Measurements from ENCODE around the gene TOR1AIP1. TPM values are rescaled to one million over a fixed set of nuclear protein-coding genes. Genes with fewer than 3 reads are reported as not detected.
A peak's percentile ranks its signal among the peaks of the same experiment; 100 is the strongest.
"Not testable (repeated sequence)": the region's sequence is repeated elsewhere in the genome, so short reads cannot be mapped to it uniquely, and the experiment has no call there.

The TOR1AIP1 gene
- total RNA-seq, 1 donor from 2014 or later = 77.2 TPM

- intact Hi-C loops (cut with micrococcal nuclease); H3K4me3 Mint-ChIP-seq; DNase-seq; H3K27ac Mint-ChIP-seq; H3K9me3 Mint-ChIP-seq; H3K27me3 Mint-ChIP-seq: not testable (repeated sequence)
- Mint-ChIP-seq H3K4me1 (peaks cover 28% of the 10 kb centered on the region), H3K36me3 (ENCODE audit: low read depth) (peaks cover 30% of the 10 kb centered on the region)
These were observed 80.1 kb downstream of the TOR1AIP1 start for GRCh38 chr1:179962168-179962567.

GRCh38 chr1:179966551-179966950 is 84.5 kb downstream of the TOR1AIP1 start:
- Mint-ChIP-seq H3K27ac (no peak overlapping the region), H3K9me3 (peaks cover 4% of the 10 kb centered on the region), H3K4me1 (peaks cover 31% of the 10 kb centered on the region), H3K36me3 (ENCODE audit: low read depth) (peaks cover 40% of the 10 kb centered on the region), H3K4me3 (no peak overlapping the region), H3K27me3 (no peaks in the 10 kb centered on the region)
- intact Hi-C loops (cut with micrococcal nuclease) = no loop called here
- DNase-seq = no peak

- no peak overlapping the region for H3K27ac Mint-ChIP-seq
- no peak overlapping the region for H3K4me3 Mint-ChIP-seq
- peaks cover 3% of the 10 kb centered on the region for H3K9me3 Mint-ChIP-seq
- intact Hi-C loops (cut with micrococcal nuclease) = no loop called here
- H3K36me3 Mint-ChIP-seq (ENCODE audit: low read depth) = peaks cover 34% of the 10 kb centered on the region
- no peaks in the 10 kb centered on the region for H3K27me3 Mint-ChIP-seq
- DNase-seq = no peak
- H3K4me1 Mint-ChIP-seq = peaks cover 34% of the 10 kb centered on the region
These were observed 86.4 kb downstream of the TOR1AIP1 start for GRCh38 chr1:179968284-179968993.

GRCh38 chr1:179968994-179969919 is 87.2 kb downstream of the TOR1AIP1 start:
- Mint-ChIP-seq H3K4me1 (peaks cover 27% of the 10 kb centered on the region), H3K27ac (peak overlapping the region; percentile 32), H3K36me3 (ENCODE audit: low read depth) (peaks cover 35% of the 10 kb centered on the region), H3K4me3 (no peak overlapping the region), H3K27me3 (no peaks in the 10 kb centered on the region), H3K9me3 (peaks cover 3% of the 10 kb centered on the region)
- no peak for DNase-seq
- intact Hi-C loops (cut with micrococcal nuclease) = no loop called here

Other genes starting within 250 kb of the TOR1AIP1 start
- not detected in 2 replicates for gene FAM163A, start 139.0 kb upstream of the TOR1AIP1 start, total RNA-seq
- gene TOR1AIP2, start 4.5 kb upstream of the TOR1AIP1 start, total RNA-seq = 57.0 and 57.5 TPM in 2 replicates
- gene CEP350, start 72.5 kb downstream of the TOR1AIP1 start, total RNA-seq = 35.0 and 43.6 TPM in 2 replicates